HG02759 (cell line): ENCODE measurements around the gene PIMREG.

Experiments used
- ATAC-seq: cut with Tn5 transposase; IDR thresholded peaks from one replicate; pipeline ENCODE4 v1.9.1; 2021; ENCODE audit warnings: mild to moderate bottlenecking, moderate library complexity; ENCODE audit not compliant: unreplicated experiment

The PIMREG gene

GRCh38 chr17:6496640-6497441 is 52.6 kb downstream of the PIMREG start:
- ATAC-seq = no peak

- no peak for ATAC-seq
These were observed 53.4 kb downstream of the PIMREG start for GRCh38 chr17:6497496-6498221.

- ATAC-seq = no peak
These were observed 54.1 kb downstream of the PIMREG start for GRCh38 chr17:6498356-6498755.

- no peak for ATAC-seq
These were observed 54.8 kb downstream of the PIMREG start for GRCh38 chr17:6498901-6499540.
